Stimulated activated CD8-positive, alpha-beta memory T cell treated with anti-CD3 and anti-CD28 coated beads, Interleukin-7, amount 100 ng/mL, for 4 hours (primary cell): ENCODE results near the gene PYCR2.

Experiments
- DNase-seq, 2 donors: peaks; one replicate each; pipeline ENCODE4 v3.0.0-alpha.2; 2020; ENCODE audit warnings: low read depth in 2 of 2

PYCR2 gene

GRCh38 chr1:225876900-225877510 lies 47.0 kb downstream of the PYCR2 start:
- DNase-seq, result no peak

GRCh38 chr1:225875044-225875815 lies 48.8 kb downstream of the PYCR2 start:
- DNase-seq, result no peak

- no peak for DNase-seq
Observed at GRCh38 chr1:225874431-225874830, 49.6 kb downstream of the PYCR2 start.

- DNase-seq, result no peak
Observed at GRCh38 chr1:225873281-225873850, 50.7 kb downstream of the PYCR2 start.

GRCh38 chr1:225872075-225872430 lies 52.0 kb downstream of the PYCR2 start:
- DNase-seq, result no peak

- no peak for DNase-seq
Observed at GRCh38 chr1:225871359-225872074, 52.5 kb downstream of the PYCR2 start.

- no peak for DNase-seq
Observed at GRCh38 chr1:225870911-225871310, 53.1 kb downstream of the PYCR2 start.
